ENCODE results near the gene MLLT1.

MLLT1 gene

GRCh38 chr19:6220385-6221191 lies 59.2 kb downstream of the MLLT1 start:
- DNase-seq (ENCODE audit: low read depth), result no peak

GRCh38 chr19:6219586-6220290 lies 60.0 kb downstream of the MLLT1 start:
- no peak for DNase-seq (ENCODE audit: low read depth)

GRCh38 chr19:6219147-6219525 lies 60.6 kb downstream of the MLLT1 start:
- no peak for DNase-seq (ENCODE audit: low read depth)

GRCh38 chr19:6218491-6219146 lies 61.2 kb downstream of the MLLT1 start:
- no peak for DNase-seq (ENCODE audit: low read depth)

GRCh38 chr19:6217752-6218334 lies 61.9 kb downstream of the MLLT1 start:
- no peak for DNase-seq (ENCODE audit: low read depth)

- DNase-seq (ENCODE audit: low read depth), result no peak
Measured at GRCh38 chr19:6216996-6217751, 62.6 kb downstream of the MLLT1 start.

GRCh38 chr19:6216236-6216995 lies 63.4 kb downstream of the MLLT1 start:
- DNase-seq (ENCODE audit: low read depth), result no peak

GRCh38 chr19:6215701-6216235 lies 64.0 kb downstream of the MLLT1 start:
- DNase-seq (ENCODE audit: low read depth), result no peak

- DNase-seq (ENCODE audit: low read depth), result no peak
Measured at GRCh38 chr19:6214881-6215541, 64.8 kb downstream of the MLLT1 start.

- no peak for DNase-seq (ENCODE audit: low read depth)
Measured at GRCh38 chr19:6213696-6214641, 65.8 kb downstream of the MLLT1 start.

GRCh38 chr19:6213266-6213595 lies 66.5 kb downstream of the MLLT1 start:
- DNase-seq (ENCODE audit: low read depth), result no peak

GRCh38 chr19:6212403-6213265 lies 67.1 kb downstream of the MLLT1 start:
- DNase-seq (ENCODE audit: low read depth), result no peak

GRCh38 chr19:6211632-6212402 lies 68.0 kb downstream of the MLLT1 start:
- no peak for DNase-seq (ENCODE audit: low read depth)

- no peak for DNase-seq (ENCODE audit: low read depth)
Measured at GRCh38 chr19:6210721-6211600, 68.8 kb downstream of the MLLT1 start.

GRCh38 chr19:6210091-6210490 lies 69.7 kb downstream of the MLLT1 start:
- no peak for DNase-seq (ENCODE audit: low read depth)

GRCh38 chr19:6209680-6210079 lies 70.1 kb downstream of the MLLT1 start:
- no peak for DNase-seq (ENCODE audit: low read depth)

GRCh38 chr19:6209233-6209632 lies 70.5 kb downstream of the MLLT1 start:
- DNase-seq (ENCODE audit: low read depth), result no peak
